C1 segment of cervical spinal cord (tissue), 14 donors: ENCODE measurements around the gene MAGED1.
A peak's percentile ranks its signal among the peaks of the same experiment; 100 is the strongest.
"Not testable (repeated sequence)": the region's sequence is repeated elsewhere in the genome, so short reads cannot be mapped to it uniquely, and the experiment has no call there.

ENCODE experiments used
- DNase-seq, 14 donors: peaks; one replicate each; lab custom pipeline; 2025; lab: John Stamatoyannopoulos, UW

The MAGED1 gene

GRCh38 chrX:51894697-51895336 lies 1.4 kb downstream of the MAGED1 start:
- DNase-seq, result peak in 3 of 14 donors; percentile 16 to 38 (median 18)

GRCh38 chrX:51896626-51897025 lies 3.2 kb downstream of the MAGED1 start:
- DNase-seq, result no peak

GRCh38 chrX:51899741-51900140 lies 6.3 kb downstream of the MAGED1 start:
- no peak for DNase-seq

GRCh38 chrX:51902510-51903050 lies 9.2 kb downstream of the MAGED1 start:
- no peak for DNase-seq

GRCh38 chrX:51905152-51905551 lies 11.7 kb downstream of the MAGED1 start:
- DNase-seq, result not testable (repeated sequence)

GRCh38 chrX:51905711-51906110 lies 12.3 kb downstream of the MAGED1 start:
- DNase-seq, result no peak

GRCh38 chrX:51917604-51918003 lies 24.2 kb downstream of the MAGED1 start:
- DNase-seq, result no peak

- no peak for DNase-seq
Measured at GRCh38 chrX:51922561-51922960, 29.1 kb downstream of the MAGED1 start.

GRCh38 chrX:51931566-51932150 lies 38.2 kb downstream of the MAGED1 start:
- DNase-seq, result peak in 2 of 14 donors; percentile 0 to 8
